ENCODE data around the gene SLC4A5. TPM values are rescaled to one million over a fixed set of nuclear protein-coding genes. Genes with fewer than 3 reads are reported as not detected.

Gene SLC4A5
- total RNA-seq, 1 experiment from 2014 or later: 1.8 TPM

DNA sequence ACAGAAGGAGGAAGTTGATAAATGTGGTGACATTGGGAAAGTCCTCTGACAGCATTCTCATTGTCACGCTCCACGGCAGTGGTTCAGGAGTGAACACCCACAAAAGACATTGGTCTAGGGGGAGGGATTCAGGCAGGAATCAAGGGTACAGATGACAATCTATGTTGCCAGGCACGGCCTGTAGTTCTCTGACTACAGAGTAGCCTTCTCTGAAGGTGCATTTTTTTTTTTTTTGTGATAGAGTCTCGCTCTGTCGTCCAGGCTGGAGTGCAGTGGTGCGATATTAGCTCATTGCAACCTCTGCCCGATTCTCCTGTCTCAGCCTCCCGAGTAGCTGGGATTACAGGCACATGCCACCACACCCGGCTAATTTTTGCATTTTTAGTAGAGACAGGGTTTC, 157.2 kb downstream of the SLC4A5 start:
- DNase-seq (ENCODE audit: low spot score): no peak
- POLR2A ChIA-PET (ENCODE audit: low non-redundant PET): no interaction called here
- BruUV-seq (replicated peaks): no TSS peak

GRCh38 chr2:74183878-74184277, 159.3 kb downstream of the SLC4A5 start:
- BruUV-seq (replicated peaks): no TSS peak
- DNase-seq (ENCODE audit: low spot score): no peak
- Histone ChIP-seq H3K9me3 (ENCODE audit: low read depth, low read length, poor library complexity, severe bottlenecking) (no peaks in the 10 kb centered on the region), H3K4me1 (ENCODE audit: insufficient read depth, low read length, poor library complexity, severe bottlenecking) (no peaks in the 10 kb centered on the region), H3K27me3 (replicated peaks; ENCODE audit: insufficient read depth, low read depth, low read length, poor library complexity) (no peaks in the 10 kb centered on the region), H3K27ac (ENCODE audit: low read depth, low read length, poor library complexity, severe bottlenecking) (no peak overlapping the region), H3K36me3 (ENCODE audit: insufficient read depth, low read length, poor library complexity, severe bottlenecking) (no peaks in the 10 kb centered on the region), H3K4me3 (ENCODE audit: low read depth, low read length, poor library complexity, severe bottlenecking) (no peak overlapping the region)
- POLR2A ChIA-PET (ENCODE audit: low non-redundant PET): no interaction called here
- intact Hi-C loops (cut with micrococcal nuclease; ENCODE audit: unreplicated experiment): no loop called here
- TF ChIP-seq, protein P1, sequence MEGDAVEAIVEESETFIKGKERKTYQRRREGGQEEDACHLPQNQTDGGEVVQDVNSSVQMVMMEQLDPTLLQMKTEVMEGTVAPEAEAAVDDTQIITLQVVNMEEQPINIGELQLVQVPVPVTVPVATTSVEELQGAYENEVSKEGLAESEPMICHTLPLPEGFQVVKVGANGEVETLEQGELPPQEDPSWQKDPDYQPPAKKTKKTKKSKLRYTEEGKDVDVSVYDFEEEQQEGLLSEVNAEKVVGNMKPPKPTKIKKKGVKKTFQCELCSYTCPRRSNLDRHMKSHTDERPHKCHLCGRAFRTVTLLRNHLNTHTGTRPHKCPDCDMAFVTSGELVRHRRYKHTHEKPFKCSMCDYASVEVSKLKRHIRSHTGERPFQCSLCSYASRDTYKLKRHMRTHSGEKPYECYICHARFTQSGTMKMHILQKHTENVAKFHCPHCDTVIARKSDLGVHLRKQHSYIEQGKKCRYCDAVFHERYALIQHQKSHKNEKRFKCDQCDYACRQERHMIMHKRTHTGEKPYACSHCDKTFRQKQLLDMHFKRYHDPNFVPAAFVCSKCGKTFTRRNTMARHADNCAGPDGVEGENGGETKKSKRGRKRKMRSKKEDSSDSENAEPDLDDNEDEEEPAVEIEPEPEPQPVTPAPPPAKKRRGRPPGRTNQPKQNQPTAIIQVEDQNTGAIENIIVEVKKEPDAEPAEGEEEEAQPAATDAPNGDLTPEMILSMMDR (conservative IDR thresholded peaks at IDR 0.05; ENCODE audit: low read depth, low read length): no peak
- TF ChIP-seq EZH2 (IDR thresholded peaks at IDR 0.05; ENCODE audit: borderline replicate concordance, low read depth, low read length, poor library complexity, severe bottlenecking): no peak
- CTCF ChIA-PET: no interaction called here

More for the DNA sequence above, 157.2 kb downstream of the SLC4A5 start:
- Histone ChIP-seq H3K27me3 (replicated peaks; ENCODE audit: insufficient read depth, low read depth, low read length, poor library complexity) (no peaks in the 10 kb centered on the region), H3K4me1 (ENCODE audit: insufficient read depth, low read length, poor library complexity, severe bottlenecking) (no peaks in the 10 kb centered on the region), H3K27ac (ENCODE audit: low read depth, low read length, poor library complexity, severe bottlenecking) (no peak overlapping the region), H3K36me3 (ENCODE audit: insufficient read depth, low read length, poor library complexity, severe bottlenecking) (no peaks in the 10 kb centered on the region), H3K9me3 (ENCODE audit: low read depth, low read length, poor library complexity, severe bottlenecking) (no peaks in the 10 kb centered on the region), H3K4me3 (ENCODE audit: low read depth, low read length, poor library complexity, severe bottlenecking) (no peak overlapping the region)
- no peak for TF ChIP-seq EZH2 (IDR thresholded peaks at IDR 0.05; ENCODE audit: borderline replicate concordance, low read depth, low read length, poor library complexity, severe bottlenecking)
- CTCF ChIA-PET: no interaction called here
- intact Hi-C loops (cut with micrococcal nuclease; ENCODE audit: unreplicated experiment): no loop called here

GRCh38 chr2:74181739-74182138, 161.5 kb downstream of the SLC4A5 start:
- Histone ChIP-seq H3K9me3 (ENCODE audit: low read depth, low read length, poor library complexity, severe bottlenecking) (no peaks in the 10 kb centered on the region), H3K27ac (ENCODE audit: low read depth, low read length, poor library complexity, severe bottlenecking) (no peak overlapping the region), H3K4me3 (ENCODE audit: low read depth, low read length, poor library complexity, severe bottlenecking) (no peak overlapping the region), H3K27me3 (replicated peaks; ENCODE audit: insufficient read depth, low read depth, low read length, poor library complexity) (no peaks in the 10 kb centered on the region), H3K36me3 (ENCODE audit: insufficient read depth, low read length, poor library complexity, severe bottlenecking) (peaks cover 7% of the 10 kb centered on the region), H3K4me1 (ENCODE audit: insufficient read depth, low read length, poor library complexity, severe bottlenecking) (peaks cover 4% of the 10 kb centered on the region)
- BruUV-seq (replicated peaks): no TSS peak
- POLR2A ChIA-PET (ENCODE audit: low non-redundant PET): no interaction called here
- no peak for DNase-seq (ENCODE audit: low spot score)
- CTCF ChIA-PET: interaction anchor here (0.6 kb wide), 1 partner anchor 153 kb away, joined by 5 read pairs; no protein-coding TSS in a partner anchor
- TF ChIP-seq, protein P1 (conservative IDR thresholded peaks at IDR 0.05; ENCODE audit: low read depth, low read length): no peak
- TF ChIP-seq EZH2 (IDR thresholded peaks at IDR 0.05; ENCODE audit: borderline replicate concordance, low read depth, low read length, poor library complexity, severe bottlenecking): no peak
- intact Hi-C loops (cut with micrococcal nuclease; ENCODE audit: unreplicated experiment): no loop called here

Measured in A673 (cell line).